HEK293T (cell line): ENCODE measurements around the gene FAM193A.

ENCODE experiments used
- FOXM1 ChIP-seq: fragments of 450-650 bp; IDR thresholded peaks from 2 replicates; pipeline ENCODE4 v1.6.1; 2017; ENCODE audit warnings: mild to moderate bottlenecking, borderline replicate concordance
- HDGF ChIP-seq: fragments of 450-650 bp; IDR thresholded peaks from 2 replicates; pipeline ENCODE4 v1.6.1; 2017; ENCODE audit warnings: antibody characterized with exemption, borderline replicate concordance
- SP1 ChIP-seq: fragments of 450-650 bp; IDR thresholded peaks from 2 replicates; pipeline ENCODE4 v1.6.1; 2017
- SUZ12 ChIP-seq: fragments of 450-650 bp; IDR thresholded peaks from 2 replicates; pipeline ENCODE4 v1.6.1; 2016; ENCODE audit warnings: mild to moderate bottlenecking
- ZNF384 ChIP-seq: fragments of 450-650 bp; IDR thresholded peaks from 2 replicates; pipeline ENCODE4 v1.6.1; 2016
- TF ChIP-seq, protein P1 (sequence below): fragments of 450-650 bp; IDR thresholded peaks from 2 replicates; pipeline ENCODE4 v1.6.1; 2016

DNA sequence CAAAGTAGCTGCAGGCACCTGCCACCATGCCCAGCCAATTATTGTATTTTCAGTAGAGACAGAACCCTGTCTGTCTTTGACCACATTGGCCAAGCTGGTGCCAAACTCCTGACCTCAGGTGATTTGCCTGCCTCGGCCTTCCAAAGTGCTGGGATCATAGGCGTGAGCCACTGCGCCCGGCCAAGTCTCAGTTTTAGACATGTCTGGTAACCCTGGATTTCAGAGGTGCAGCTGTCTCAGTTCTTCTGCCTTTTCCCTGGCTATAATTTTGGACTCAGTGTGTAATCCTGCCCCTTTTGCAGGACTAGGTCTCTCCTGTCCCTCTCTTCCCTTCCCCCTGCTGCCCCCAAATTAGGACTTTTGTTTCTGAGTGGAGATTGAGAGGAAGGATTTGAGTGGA, 46.6 kb downstream of the FAM193A start:
- TF ChIP-seq ZNF384, result no peak
- no peak for TF ChIP-seq SP1
- TF ChIP-seq, protein P1, sequence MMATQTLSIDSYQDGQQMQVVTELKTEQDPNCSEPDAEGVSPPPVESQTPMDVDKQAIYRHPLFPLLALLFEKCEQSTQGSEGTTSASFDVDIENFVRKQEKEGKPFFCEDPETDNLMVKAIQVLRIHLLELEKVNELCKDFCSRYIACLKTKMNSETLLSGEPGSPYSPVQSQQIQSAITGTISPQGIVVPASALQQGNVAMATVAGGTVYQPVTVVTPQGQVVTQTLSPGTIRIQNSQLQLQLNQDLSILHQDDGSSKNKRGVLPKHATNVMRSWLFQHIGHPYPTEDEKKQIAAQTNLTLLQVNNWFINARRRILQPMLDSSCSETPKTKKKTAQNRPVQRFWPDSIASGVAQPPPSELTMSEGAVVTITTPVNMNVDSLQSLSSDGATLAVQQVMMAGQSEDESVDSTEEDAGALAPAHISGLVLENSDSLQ, result no peak
- TF ChIP-seq FOXM1, result no peak
- TF ChIP-seq SUZ12, result no peak
- no peak for TF ChIP-seq HDGF
